HEK293T (cell line): Measurements from ENCODE around the gene IDE.

ENCODE experiments used
- BHLHE40 ChIP-seq: fragments of 450-650 bp; IDR thresholded peaks from 2 replicates; pipeline ENCODE4 v1.6.1; 2016; ENCODE audit warnings: mild to moderate bottlenecking, moderate library complexity, borderline replicate concordance
- FOXK2 ChIP-seq: fragments of 450-650 bp; IDR thresholded peaks from 2 replicates; pipeline ENCODE4 v1.6.1; 2016; ENCODE audit warnings: mild to moderate bottlenecking
- FOXM1 ChIP-seq: fragments of 450-650 bp; IDR thresholded peaks from 2 replicates; pipeline ENCODE4 v1.6.1; 2017; ENCODE audit warnings: mild to moderate bottlenecking, borderline replicate concordance
- LEF1 ChIP-seq: fragments of 450-650 bp; IDR thresholded peaks from 2 replicates; pipeline ENCODE4 v1.6.1; 2017; ENCODE audit warnings: mild to moderate bottlenecking, borderline replicate concordance
- SP1 ChIP-seq: fragments of 450-650 bp; IDR thresholded peaks from 2 replicates; pipeline ENCODE4 v1.6.1; 2017
- SUZ12 ChIP-seq: fragments of 450-650 bp; IDR thresholded peaks from 2 replicates; pipeline ENCODE4 v1.6.1; 2016; ENCODE audit warnings: mild to moderate bottlenecking
- TARDBP ChIP-seq: fragments of 450-650 bp; IDR thresholded peaks from 2 replicates; pipeline ENCODE4 v1.6.1; 2016

DNA sequence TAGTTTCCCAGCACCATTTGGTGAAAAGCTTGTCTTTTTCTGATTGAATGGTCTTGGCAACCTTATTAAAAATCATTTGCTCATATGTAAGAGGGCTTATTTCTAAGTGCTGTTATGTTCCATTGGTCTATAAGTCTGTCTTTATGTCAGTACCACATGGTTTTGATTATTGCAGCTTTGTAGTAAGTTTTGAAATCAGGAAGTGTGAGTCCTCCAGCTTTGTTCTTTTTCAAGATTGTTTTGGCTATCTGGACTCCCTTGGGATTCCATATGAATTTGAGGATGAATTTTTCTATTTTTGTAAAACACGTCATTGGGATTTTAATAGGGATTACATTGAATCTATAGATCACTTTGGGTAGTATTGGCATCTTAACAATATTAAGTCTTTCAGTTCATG is 24.4 kb upstream of the IDE start:
- TF ChIP-seq FOXK2 (no peak), SUZ12 (no peak), TARDBP (no peak), FOXM1 (no peak), SP1 (no peak), LEF1 (no peak), BHLHE40 (no peak)
